Lower leg skin (tissue), 4 donors: ENCODE measurements around the gene MPP7. TPM values are rescaled to one million over a fixed set of nuclear protein-coding genes. Genes with fewer than 3 reads are reported as not detected.

Experiments
- microRNA-seq, 2 donors: library from miRNA; unstranded; fragments of <30 nt; microRNA quantifications; one replicate each; pipeline ENCODE4, GENCODE V29; 2016; ENCODE audit warnings: borderline replicate concordance in 2 of 2, borderline number of aligned reads in 1 of 2
- total RNA-seq, 4 donors: library from RNA; depleted of rRNA; stranded (reverse); fragments of >200 nt; gene quantifications; one replicate each; pipeline ENCODE4 v1.1.0, GENCODE V29; 2016

The MPP7 gene
- total RNA-seq, 4 donors from 2014 or later: 48.2 to 66.7 (median 59.0) TPM

Small RNA genes lying within 50 kb of the gene (microRNA-seq; reads per million reads assigned to microRNA genes)
- gene MIR8086: 0 reads per million in 2 donors

Other genes starting within 250 kb of the MPP7 start
- 100 to 1,000 TPM in 1 of 4 donors, 10 to 100 TPM in 3; 86.2 to 139 (median 92.9) TPM for gene WAC, start 230.1 kb upstream of the MPP7 start, total RNA-seq